A673 (cell line): ENCODE measurements around the gene TFDP2. TPM values are rescaled to one million over a fixed set of nuclear protein-coding genes. Genes with fewer than 3 reads are reported as not detected.

Experiments used
- BruUV-seq: library from RNA; stranded (reverse); fragments of 400-500 nt; replicated peaks from 2 replicates; lab custom pipeline; 2021; lab: Mats Ljungman, UMichigan
- CTCF ChIA-PET: fragments of 300-600 bp; sonication (Branson Sonifier 250); formaldehyde crosslinking; loops from one replicate; lab custom pipeline; 2022; ENCODE audit warnings: antibody characterized with exemption; lab: Charles Lee
- POLR2A ChIA-PET: fragments of 300-600 bp; sonication (Branson Sonifier 250); formaldehyde crosslinking; loops from one replicate; lab custom pipeline; 2022; ENCODE audit warnings: antibody characterized with exemption; ENCODE audit not compliant: low non-redundant PET; lab: Charles Lee
- DNase-seq: peaks from one replicate; pipeline ENCODE4 v3.0.0-alpha.2; 2015; ENCODE audit warnings: low spot score
- H3K27ac ChIP-seq: fragments of 200-600 bp; sonication (generic); 2 replicates; pipeline ENCODE4 v1.5.1; 2016; ENCODE audit warnings: mixed run types, low read depth, mild to moderate bottlenecking, mixed read lengths, antibody characterized with exemption, low read length; ENCODE audit not compliant: poor library complexity, severe bottlenecking
- H3K27me3 ChIP-seq: fragments of 200-600 bp; sonication (generic); replicated peaks from 2 replicates; pipeline ENCODE4 v1.6.1; 2017; ENCODE audit warnings: mixed run types, low read depth, mild to moderate bottlenecking, mixed read lengths, antibody characterized with exemption, low read length; ENCODE audit not compliant: insufficient read depth, poor library complexity
- H3K36me3 ChIP-seq: fragments of 200-600 bp; sonication (generic); 2 replicates; pipeline ENCODE4 v1.6.1; 2016; ENCODE audit warnings: mixed run types, mild to moderate bottlenecking, mixed read lengths, antibody characterized with exemption, low read length; ENCODE audit not compliant: insufficient read depth, poor library complexity, severe bottlenecking
- H3K4me1 ChIP-seq: fragments of 200-600 bp; sonication (generic); 2 replicates; pipeline ENCODE4 v1.6.1; 2017; ENCODE audit warnings: mixed run types, mild to moderate bottlenecking, mixed read lengths, antibody characterized with exemption, low read length; ENCODE audit not compliant: insufficient read depth, poor library complexity, severe bottlenecking
- H3K4me3 ChIP-seq: fragments of 200-600 bp; sonication (generic); 2 replicates; pipeline ENCODE4 v1.5.1; 2016; ENCODE audit warnings: low read depth, mixed run types, mild to moderate bottlenecking, mixed read lengths, low read length; ENCODE audit not compliant: poor library complexity, severe bottlenecking
- H3K9me3 ChIP-seq: fragments of 200-600 bp; sonication (generic); 2 replicates; pipeline ENCODE4 v1.6.1; 2016; ENCODE audit warnings: mixed run types, low read depth, mild to moderate bottlenecking, mixed read lengths, antibody characterized with exemption, low read length; ENCODE audit not compliant: poor library complexity, severe bottlenecking
- CTCF ChIP-seq: fragments of 300-800, 200-600 bp; sonication (generic); conservative IDR thresholded peaks from 2 replicates; pipeline ENCODE4 v1.5.1; 2017; ENCODE audit warnings: low read depth, mild to moderate bottlenecking, antibody characterized with exemption, low read length, moderate library complexity, mixed read lengths
- EZH2 ChIP-seq: fragments of 200-600 bp; sonication (generic); IDR thresholded peaks from 2 replicates; pipeline ENCODE4 v1.6.1; 2017; ENCODE audit warnings: borderline replicate concordance, low read depth, mild to moderate bottlenecking, mixed read lengths, antibody characterized with exemption, low read length; ENCODE audit not compliant: poor library complexity, severe bottlenecking
- intact Hi-C: fragments of 100-400 bp; cut with micrococcal nuclease; formaldehyde crosslinking; loops from one replicate; pipeline ENCODE4 v1.10.0; 2022; ENCODE audit not compliant: unreplicated experiment
- total RNA-seq: library from RNA; stranded (reverse); gene quantifications from 2 replicates; pipeline ENCODE4 v1.2.3, GENCODE V29; 2021

TFDP2 gene
- total RNA-seq, 1 experiment from 2014 or later = 41.6 TPM

GRCh38 chr3:141920701-141921100 lies 228.6 kb downstream of the TFDP2 start:
- peaks cover 15% of the 10 kb centered on the region for H3K36me3 ChIP-seq
- no peaks in the 10 kb centered on the region for H3K27me3 ChIP-seq
- no peaks in the 10 kb centered on the region for H3K9me3 ChIP-seq
- peaks cover 9% of the 10 kb centered on the region for H3K4me1 ChIP-seq
- H3K27ac ChIP-seq = no peak overlapping the region
- CTCF ChIA-PET = no interaction called here
- BruUV-seq = no TSS peak
- no peak for DNase-seq
- intact Hi-C loops = no loop called here
- POLR2A ChIA-PET = no interaction called here
- no peak overlapping the region for H3K4me3 ChIP-seq
- TF ChIP-seq EZH2 (no peak), CTCF (no peak)

GRCh38 chr3:141915766-141916165 lies 233.6 kb downstream of the TFDP2 start:
- H3K27me3 ChIP-seq = no peaks in the 10 kb centered on the region
- peaks cover 27% of the 10 kb centered on the region for H3K4me1 ChIP-seq
- ChIA-PET CTCF (no interaction called here), POLR2A (no interaction called here)
- peak; percentile 55 for DNase-seq
- no peak for TF ChIP-seq EZH2
- TF ChIP-seq CTCF = no peak
- peaks cover 35% of the 10 kb centered on the region for H3K36me3 ChIP-seq
- intact Hi-C loops = loop anchor here (10.0 kb wide), 1 partner anchor 451 kb away; no protein-coding TSS in a partner anchor
- BruUV-seq = no TSS peak
- no peak overlapping the region for H3K4me3 ChIP-seq
- H3K9me3 ChIP-seq = no peaks in the 10 kb centered on the region
- H3K27ac ChIP-seq = no peak overlapping the region

GRCh38 chr3:141915016-141915415 lies 234.3 kb downstream of the TFDP2 start:
- TF ChIP-seq CTCF (no peak), EZH2 (no peak)
- CTCF ChIA-PET = no interaction called here
- H3K36me3 ChIP-seq = peaks cover 35% of the 10 kb centered on the region
- H3K27me3 ChIP-seq = no peaks in the 10 kb centered on the region
- H3K9me3 ChIP-seq = no peaks in the 10 kb centered on the region
- H3K4me1 ChIP-seq = peaks cover 27% of the 10 kb centered on the region
- H3K4me3 ChIP-seq = no peak overlapping the region
- intact Hi-C loops = loop anchor here (10.0 kb wide), 1 partner anchor 450 kb away; no protein-coding TSS in a partner anchor
- BruUV-seq = no TSS peak
- POLR2A ChIA-PET = no interaction called here
- no peak overlapping the region for H3K27ac ChIP-seq
- peak; percentile 6 for DNase-seq
